ENCODE measurements around the gene CLP1.

DNA sequence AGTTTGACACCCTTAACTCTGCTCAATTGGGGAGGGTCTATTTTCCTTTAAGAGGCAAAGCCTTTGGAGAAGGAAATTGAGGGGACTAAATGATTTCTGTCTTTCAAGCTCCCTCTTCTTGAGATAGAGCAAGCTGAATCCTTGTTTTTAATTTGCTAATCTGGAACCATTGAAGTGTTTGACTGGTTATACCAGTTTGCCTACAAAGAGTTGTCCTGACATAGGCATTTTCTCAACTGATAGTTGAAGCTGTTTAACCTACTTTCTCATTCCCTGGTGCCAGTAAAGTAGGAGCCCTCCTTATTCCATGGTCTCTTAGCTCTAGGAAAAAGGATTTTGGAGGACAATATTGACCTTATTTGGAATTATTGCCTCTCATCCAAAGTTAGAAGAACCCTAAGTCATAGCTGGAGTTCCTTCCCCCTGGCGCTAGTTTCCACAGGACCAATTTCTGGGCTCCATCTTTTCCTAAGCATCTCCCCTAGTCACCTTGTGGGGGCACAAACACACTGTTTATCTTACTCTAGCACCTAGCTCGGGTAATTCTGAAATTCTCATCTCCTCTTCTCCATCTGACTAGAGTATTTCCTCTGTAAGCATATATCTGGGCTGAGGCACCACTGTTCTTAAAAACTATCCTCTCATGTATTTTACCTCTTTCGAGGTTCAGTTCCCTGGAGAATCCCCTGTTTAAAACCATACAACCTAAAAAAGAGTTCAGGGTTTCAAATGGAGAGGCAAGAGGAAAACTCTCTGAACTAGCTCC is 17.8 kb downstream of the CLP1 start:
- peak; percentile 31 for TF ChIP-seq CTCF (conservative IDR thresholded peaks at IDR 0.05; ENCODE audit: low read length)
- no peak for TF ChIP-seq EZH2phosphoT487 (IDR thresholded peaks at IDR 0.05; ENCODE audit: borderline replicate concordance)
